Activated T-cell treated with anti-CD3 and anti-CD28 coated beads, Interleukin-2, amount 50 U/mL, for 24 hours (primary cell): Measurements from ENCODE around the gene THSD7A.

Experiments
- DNase-seq: peaks from one replicate; pipeline ENCODE4 v3.0.0-alpha.2; 2020
- H3K27ac Mint-ChIP-seq: 2 replicates; pipeline ENCODE4 v1.8.0; 2020; ENCODE audit warnings: mild to moderate bottlenecking, mixed read lengths
- H3K27me3 Mint-ChIP-seq: 2 replicates; pipeline ENCODE4 v1.8.0; 2020; ENCODE audit warnings: mixed read lengths
- H3K36me3 Mint-ChIP-seq: 2 replicates; pipeline ENCODE4 v1.8.0; 2020; ENCODE audit warnings: low read depth, mixed read lengths
- H3K4me1 Mint-ChIP-seq: 2 replicates; pipeline ENCODE4 v1.8.0; 2020; ENCODE audit warnings: low read depth, mixed read lengths
- H3K4me3 Mint-ChIP-seq: 2 replicates; pipeline ENCODE4 v1.8.0; 2020; ENCODE audit warnings: mild to moderate bottlenecking, moderate library complexity, mixed read lengths
- H3K9me3 Mint-ChIP-seq: 2 replicates; pipeline ENCODE4 v1.8.0; 2020; ENCODE audit warnings: mixed read lengths

The THSD7A gene

GRCh38 chr7:11506417-11506816 lies 325.6 kb downstream of the THSD7A start:
- no peaks in the 10 kb centered on the region for H3K27me3 Mint-ChIP-seq
- no peak overlapping the region for H3K4me3 Mint-ChIP-seq
- no peak overlapping the region for H3K27ac Mint-ChIP-seq
- DNase-seq, result no peak
- peaks cover 11% of the 10 kb centered on the region for H3K9me3 Mint-ChIP-seq
- H3K36me3 Mint-ChIP-seq, result no peaks in the 10 kb centered on the region
- no peaks in the 10 kb centered on the region for H3K4me1 Mint-ChIP-seq

DNA sequence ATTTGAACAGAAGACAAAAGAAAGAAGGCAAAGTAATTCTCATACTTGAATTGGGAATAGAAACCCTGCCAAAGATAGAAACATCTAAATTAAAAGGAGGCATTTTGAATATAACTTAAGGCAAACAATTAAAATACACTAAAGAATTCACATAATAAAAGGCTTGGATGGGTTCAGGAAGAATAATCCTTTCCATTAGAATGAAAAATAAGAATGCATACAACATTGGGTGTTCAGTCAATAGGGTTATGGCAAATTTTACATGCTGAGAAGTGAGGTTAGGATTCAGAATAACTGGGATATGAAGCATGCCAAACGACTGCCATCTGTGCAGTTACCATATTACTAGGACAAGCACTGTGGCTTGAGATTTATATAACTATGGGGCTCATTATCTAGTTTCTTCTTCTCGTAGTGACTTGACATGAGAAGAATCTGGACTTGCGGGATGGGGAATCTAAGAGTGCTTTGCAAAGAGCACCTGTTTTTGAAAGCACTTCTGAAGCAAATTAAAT lies 326.5 kb downstream of the THSD7A start:
- no peak overlapping the region for H3K27ac Mint-ChIP-seq
- DNase-seq, result no peak
- H3K4me1 Mint-ChIP-seq, result no peaks in the 10 kb centered on the region
- H3K36me3 Mint-ChIP-seq, result no peaks in the 10 kb centered on the region
- no peak overlapping the region for H3K4me3 Mint-ChIP-seq
- H3K27me3 Mint-ChIP-seq, result no peaks in the 10 kb centered on the region
- H3K9me3 Mint-ChIP-seq, result peaks cover 14% of the 10 kb centered on the region

DNA sequence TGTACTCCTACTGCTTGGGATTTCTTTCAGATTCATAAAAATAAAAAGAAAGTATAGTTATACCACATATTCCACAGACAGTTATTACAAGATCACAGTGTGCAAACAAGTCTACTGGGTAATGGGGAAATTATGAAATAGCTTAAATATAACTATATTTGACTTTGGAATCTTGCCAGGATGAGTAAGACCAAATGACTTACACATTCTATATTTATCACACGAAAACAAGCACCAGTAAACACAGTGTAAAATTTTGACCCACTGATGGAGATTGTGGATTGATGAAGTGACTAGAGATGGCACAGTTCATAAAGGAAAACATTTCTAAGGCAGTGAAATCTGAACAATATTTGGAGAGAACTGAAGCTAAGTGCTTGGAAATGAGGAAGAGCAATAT lies 339.7 kb downstream of the THSD7A start:
- Mint-ChIP-seq H3K27me3 (no peaks in the 10 kb centered on the region), H3K36me3 (no peaks in the 10 kb centered on the region), H3K4me1 (no peaks in the 10 kb centered on the region), H3K27ac (no peak overlapping the region), H3K4me3 (no peak overlapping the region), H3K9me3 (peaks cover 2% of the 10 kb centered on the region)
- DNase-seq, result no peak

- H3K27me3 Mint-ChIP-seq, result no peaks in the 10 kb centered on the region
- H3K4me1 Mint-ChIP-seq, result no peaks in the 10 kb centered on the region
Observed at GRCh38 chr7:11491811-11492210, 340.2 kb downstream of the THSD7A start.

GRCh38 chr7:11489280-11489679 lies 342.7 kb downstream of the THSD7A start:
- peaks cover 2% of the 10 kb centered on the region for H3K9me3 Mint-ChIP-seq
- no peaks in the 10 kb centered on the region for H3K36me3 Mint-ChIP-seq
- no peak overlapping the region for H3K4me3 Mint-ChIP-seq
- H3K4me1 Mint-ChIP-seq, result no peaks in the 10 kb centered on the region
- DNase-seq, result no peak
- H3K27me3 Mint-ChIP-seq, result no peaks in the 10 kb centered on the region
- no peak overlapping the region for H3K27ac Mint-ChIP-seq

More at GRCh38 chr7:11491811-11492210, 340.2 kb downstream of the THSD7A start:
- H3K4me3 Mint-ChIP-seq, result no peak overlapping the region
- no peaks in the 10 kb centered on the region for H3K36me3 Mint-ChIP-seq
- H3K9me3 Mint-ChIP-seq, result peaks cover 2% of the 10 kb centered on the region
- H3K27ac Mint-ChIP-seq, result no peak overlapping the region
- no peak for DNase-seq

DNA sequence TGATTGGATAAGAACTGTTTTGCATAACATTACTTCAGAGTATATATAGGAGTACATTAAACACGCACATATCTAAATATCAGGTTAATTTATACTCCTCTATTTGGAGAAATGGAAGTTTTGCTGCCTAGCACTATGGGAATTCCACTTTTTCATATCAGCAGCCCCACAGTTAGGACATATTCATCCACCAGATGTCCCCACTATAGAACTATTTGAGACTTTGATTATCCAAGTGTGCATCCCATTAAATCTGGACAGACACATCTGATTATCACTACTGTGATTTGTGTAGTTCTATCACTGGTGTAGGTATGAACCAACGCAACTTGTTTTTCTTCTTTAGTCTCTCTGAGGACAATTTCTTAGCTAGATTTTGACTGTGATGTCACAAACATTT lies 345.7 kb downstream of the THSD7A start:
- no peak for DNase-seq
- no peaks in the 10 kb centered on the region for H3K4me1 Mint-ChIP-seq
- no peaks in the 10 kb centered on the region for H3K36me3 Mint-ChIP-seq
- H3K9me3 Mint-ChIP-seq, result peaks cover 2% of the 10 kb centered on the region
- no peaks in the 10 kb centered on the region for H3K27me3 Mint-ChIP-seq
- H3K4me3 Mint-ChIP-seq, result no peak overlapping the region
- H3K27ac Mint-ChIP-seq, result no peak overlapping the region

DNA sequence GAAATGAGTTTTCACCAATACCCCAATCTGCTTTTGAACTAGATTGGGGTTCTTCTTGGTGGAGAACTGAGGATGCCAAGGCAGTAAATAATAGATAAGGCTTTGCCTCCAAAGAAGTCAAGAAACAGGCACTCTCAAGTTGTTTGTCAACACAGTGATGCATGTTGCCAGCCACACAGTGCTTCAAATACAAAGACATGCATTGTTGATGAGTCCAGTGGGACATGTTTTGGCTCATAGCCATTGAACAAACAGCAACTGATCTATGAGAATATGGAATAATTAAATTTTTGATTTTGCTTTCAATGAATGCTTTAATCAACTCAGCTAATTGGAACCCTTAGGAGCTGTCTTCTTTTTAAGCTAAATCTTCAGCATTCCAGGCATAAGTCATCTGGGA lies 346.4 kb downstream of the THSD7A start:
- Mint-ChIP-seq H3K4me3 (no peak overlapping the region), H3K36me3 (no peaks in the 10 kb centered on the region), H3K4me1 (no peaks in the 10 kb centered on the region), H3K27me3 (no peaks in the 10 kb centered on the region), H3K27ac (no peak overlapping the region), H3K9me3 (peaks cover 2% of the 10 kb centered on the region)
- DNase-seq, result no peak

DNA sequence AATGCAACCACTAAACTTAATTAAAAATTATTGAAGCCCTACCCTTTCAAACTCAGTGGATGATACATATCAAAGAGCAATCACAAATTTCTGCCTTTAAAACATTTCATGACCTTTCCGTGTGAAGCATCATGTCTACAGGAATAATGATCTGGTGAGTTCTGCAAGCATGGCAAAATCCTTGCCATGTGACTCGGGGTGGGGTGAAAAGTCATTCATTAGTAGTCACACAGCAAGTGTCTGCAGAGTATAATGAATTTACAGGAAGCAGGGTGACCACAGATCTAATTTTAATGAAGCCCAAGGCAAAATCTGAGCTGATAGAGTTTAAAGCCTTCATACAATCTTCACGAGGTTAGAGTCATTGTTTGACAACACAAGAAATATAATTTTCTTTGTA lies 351.9 kb downstream of the THSD7A start:
- H3K4me1 Mint-ChIP-seq, result no peaks in the 10 kb centered on the region
- no peaks in the 10 kb centered on the region for H3K27me3 Mint-ChIP-seq
- DNase-seq, result no peak
- H3K9me3 Mint-ChIP-seq, result no peaks in the 10 kb centered on the region
- no peaks in the 10 kb centered on the region for H3K36me3 Mint-ChIP-seq
- no peak overlapping the region for H3K4me3 Mint-ChIP-seq
- no peak overlapping the region for H3K27ac Mint-ChIP-seq

GRCh38 chr7:11478882-11479281 lies 353.1 kb downstream of the THSD7A start:
- Mint-ChIP-seq H3K9me3 (no peaks in the 10 kb centered on the region), H3K36me3 (no peaks in the 10 kb centered on the region), H3K4me1 (no peaks in the 10 kb centered on the region), H3K4me3 (no peak overlapping the region), H3K27ac (no peak overlapping the region), H3K27me3 (no peaks in the 10 kb centered on the region)
- no peak for DNase-seq

- Mint-ChIP-seq H3K4me1 (no peaks in the 10 kb centered on the region), H3K27me3 (no peaks in the 10 kb centered on the region)
Observed at GRCh38 chr7:11478426-11478825, 353.6 kb downstream of the THSD7A start.

GRCh38 chr7:11474902-11475585 lies 357.0 kb downstream of the THSD7A start:
- H3K27ac Mint-ChIP-seq, result no peak overlapping the region
- no peaks in the 10 kb centered on the region for H3K4me1 Mint-ChIP-seq
- H3K36me3 Mint-ChIP-seq, result no peaks in the 10 kb centered on the region
- no peaks in the 10 kb centered on the region for H3K9me3 Mint-ChIP-seq
- H3K4me3 Mint-ChIP-seq, result no peak overlapping the region
- no peaks in the 10 kb centered on the region for H3K27me3 Mint-ChIP-seq
- DNase-seq, result no peak

More at GRCh38 chr7:11478426-11478825, 353.6 kb downstream of the THSD7A start:
- Mint-ChIP-seq H3K36me3 (no peaks in the 10 kb centered on the region), H3K4me3 (no peak overlapping the region), H3K9me3 (no peaks in the 10 kb centered on the region), H3K27ac (no peak overlapping the region)
- no peak for DNase-seq

DNA sequence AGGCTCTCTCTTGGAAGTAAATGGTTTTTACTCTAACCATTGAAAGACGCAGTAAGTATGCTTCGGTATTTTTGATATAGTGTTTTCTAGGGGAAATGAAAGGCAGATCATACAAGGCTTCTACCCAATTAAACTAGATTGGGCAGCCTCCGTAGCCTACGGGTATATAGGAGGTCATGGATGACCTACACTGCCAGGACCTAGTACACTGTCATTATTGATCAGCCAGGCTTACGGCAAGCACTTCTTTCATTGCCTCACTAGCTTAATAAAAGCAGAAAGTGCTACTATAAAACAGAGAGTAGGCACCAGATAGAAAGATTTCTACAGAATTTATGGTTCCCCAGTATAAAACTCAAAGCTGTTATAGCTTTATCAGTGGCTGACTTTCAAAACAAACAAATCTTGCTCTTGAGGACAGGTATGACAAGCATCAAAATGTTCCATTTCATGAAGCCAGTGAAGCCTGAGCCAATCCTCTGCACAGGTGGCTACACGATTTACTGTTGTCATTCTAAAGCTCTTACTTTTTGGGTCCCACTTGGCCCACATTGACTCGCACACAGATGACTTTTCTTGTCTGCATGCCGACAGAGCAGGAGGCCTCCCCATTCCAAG lies 358.1 kb downstream of the THSD7A start:
- Mint-ChIP-seq H3K36me3 (no peaks in the 10 kb centered on the region), H3K27ac (no peak overlapping the region), H3K27me3 (no peaks in the 10 kb centered on the region), H3K9me3 (no peaks in the 10 kb centered on the region), H3K4me1 (no peaks in the 10 kb centered on the region), H3K4me3 (no peak overlapping the region)
- no peak for DNase-seq

- DNase-seq, result no peak
- H3K4me3 Mint-ChIP-seq, result no peak overlapping the region
- H3K27me3 Mint-ChIP-seq, result no peaks in the 10 kb centered on the region
- no peaks in the 10 kb centered on the region for H3K9me3 Mint-ChIP-seq
- H3K27ac Mint-ChIP-seq, result no peak overlapping the region
- no peaks in the 10 kb centered on the region for H3K4me1 Mint-ChIP-seq
- no peaks in the 10 kb centered on the region for H3K36me3 Mint-ChIP-seq
Observed at GRCh38 chr7:11473220-11473619, 358.8 kb downstream of the THSD7A start.

DNA sequence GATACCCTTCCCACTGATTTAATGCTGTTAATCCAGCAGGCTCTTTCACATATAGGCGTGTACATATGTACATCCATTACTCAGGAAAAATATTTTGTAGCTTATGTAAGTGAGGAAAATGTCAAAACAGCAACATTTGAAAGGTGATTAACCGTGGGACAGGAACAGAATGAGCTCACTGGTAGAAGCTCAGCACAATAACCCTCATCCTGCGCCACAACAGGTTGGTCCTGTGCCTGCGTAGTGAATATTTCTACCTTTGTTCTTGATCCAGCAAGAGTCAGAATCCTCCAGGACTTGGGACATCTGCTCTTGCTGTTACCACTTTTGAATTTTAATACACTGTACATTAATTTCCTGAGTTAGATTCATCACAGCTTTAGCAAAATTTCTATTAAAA lies 359.4 kb downstream of the THSD7A start:
- no peaks in the 10 kb centered on the region for H3K36me3 Mint-ChIP-seq
- no peaks in the 10 kb centered on the region for H3K27me3 Mint-ChIP-seq
- no peaks in the 10 kb centered on the region for H3K9me3 Mint-ChIP-seq

DNA sequence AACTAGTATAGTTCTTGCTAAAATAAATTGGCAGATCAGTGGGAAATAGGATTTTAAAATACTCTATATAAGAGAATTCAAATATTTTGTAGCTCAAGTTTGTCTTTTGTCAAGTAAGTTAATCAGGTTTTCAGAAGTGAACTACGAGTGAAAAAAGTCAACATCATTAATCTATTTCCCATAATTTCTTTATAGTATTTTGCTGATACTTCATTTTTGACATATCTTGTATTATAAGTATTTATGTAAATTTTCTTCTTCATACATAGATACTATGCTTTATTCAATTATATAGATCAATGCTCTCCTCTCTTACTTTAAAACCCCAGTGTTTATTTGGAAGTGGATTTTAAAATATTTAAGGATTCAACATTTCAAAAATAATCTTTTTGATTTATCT lies 360.7 kb downstream of the THSD7A start:
- no peak for DNase-seq
- H3K9me3 Mint-ChIP-seq, result no peaks in the 10 kb centered on the region
- no peaks in the 10 kb centered on the region for H3K27me3 Mint-ChIP-seq
- H3K4me1 Mint-ChIP-seq, result no peaks in the 10 kb centered on the region
- no peak overlapping the region for H3K4me3 Mint-ChIP-seq
- no peak overlapping the region for H3K27ac Mint-ChIP-seq
- H3K36me3 Mint-ChIP-seq, result no peaks in the 10 kb centered on the region

More for the DNA sequence above, 359.4 kb downstream of the THSD7A start:
- Mint-ChIP-seq H3K4me3 (no peak overlapping the region), H3K4me1 (no peaks in the 10 kb centered on the region), H3K27ac (no peak overlapping the region)
- no peak for DNase-seq
